Esophagus (tissue), 2 donors: ENCODE data around the gene TTC22. TPM values are rescaled to one million over a fixed set of nuclear protein-coding genes. Genes with fewer than 3 reads are reported as not detected.

Experiments used
- H3K27ac ChIP-seq, 2 donors: one replicate each; pipeline ENCODE4 v1.5.1; 2013; ENCODE audit warnings: low read depth in 2 of 2, mild to moderate bottlenecking in 2 of 2, inconsistent platforms in 1 of 2, low read length in 1 of 2, moderate library complexity in 1 of 2
- H3K27me3 ChIP-seq, 2 donors: one replicate each; pipeline ENCODE4 v1.6.1; 2013; ENCODE audit warnings: low read length in 2 of 2, control low read depth in 1 of 2, mild to moderate bottlenecking in 1 of 2; ENCODE audit not compliant: insufficient read depth in 2 of 2, control insufficient read depth in 1 of 2
- H3K36me3 ChIP-seq, 2 donors: one replicate each; pipeline ENCODE4 v1.6.1; 2013; ENCODE audit warnings: low read length in 1 of 2; ENCODE audit not compliant: control insufficient read depth in 2 of 2, insufficient read depth in 2 of 2
- H3K4me1 ChIP-seq, 2 donors: one replicate each; pipeline ENCODE4 v1.6.1; 2013; ENCODE audit warnings: low read length in 1 of 2; ENCODE audit not compliant: control insufficient read depth in 2 of 2, insufficient read depth in 2 of 2
- H3K4me3 ChIP-seq, 2 donors: one replicate each; pipeline ENCODE4 v1.5.1; 2013; ENCODE audit warnings: low read length in 2 of 2, mild to moderate bottlenecking in 2 of 2, low read depth in 1 of 2, moderate library complexity in 1 of 2
- H3K9me3 ChIP-seq, 2 donors: one replicate each; pipeline ENCODE4 v1.6.1; 2013; ENCODE audit warnings: mild to moderate bottlenecking in 2 of 2, low read depth in 1 of 2, low read length in 1 of 2, moderate library complexity in 1 of 2; ENCODE audit not compliant: control insufficient read depth in 2 of 2, insufficient read depth in 1 of 2
- WGBS, 2 donors: extraction: QIAGEN DNeasy Blood & Tissue Kit; methylation state at CpG; one replicate each; pipeline ENCODE4 v1.1.7; 2013; 5-methylcytosine and 5-hydroxymethylcytosine counted together
- polyA plus RNA-seq, 2 donors: library from polyadenylated mRNA; stranded (reverse); fragments of 200-250 nt; gene quantifications; one replicate each; pipeline ENCODE4 v1.2.3, GENCODE V29; 2013
- donor health status: healthy with polysubstance abuse.
- donor health status: Bipolar disorder and iron deficiency.

TTC22 gene
- polyA plus RNA-seq, 2 donors: 83.5 to 92.9 TPM

DNA sequence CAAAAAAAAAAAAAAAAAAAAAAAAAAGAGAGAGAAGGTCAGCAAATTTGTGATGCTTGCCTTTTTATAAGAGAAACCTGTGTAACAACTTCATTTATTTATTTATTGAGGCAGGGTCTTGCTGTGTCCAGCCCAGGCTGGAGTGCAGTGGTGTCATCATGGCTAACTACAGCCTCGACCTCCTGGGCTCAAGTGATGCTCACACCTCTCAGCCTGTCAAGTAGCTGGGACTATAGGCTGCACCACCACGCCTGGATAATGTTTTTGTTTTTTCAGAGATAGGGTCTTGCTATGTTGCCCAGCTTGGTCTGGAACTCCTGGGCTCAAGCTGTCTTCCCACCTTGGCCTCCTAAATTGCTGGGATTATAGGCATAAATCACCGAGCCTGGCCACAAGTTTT lies 43.4 kb upstream of the TTC22 start:
- Histone ChIP-seq H3K4me3 (no peak overlapping the region), H3K36me3 (peaks cover 4 to 7% of the 10 kb centered on the region in 2 donors), H3K4me1 (peaks cover 0 to 2% of the 10 kb centered on the region in 2 donors), H3K9me3 (no peaks in the 10 kb centered on the region), H3K27ac (no peak overlapping the region), H3K27me3 (no peaks in the 10 kb centered on the region)
- 87% methylated on average over 3 of the region's 3 CpGs for WGBS, 2 donors

DNA sequence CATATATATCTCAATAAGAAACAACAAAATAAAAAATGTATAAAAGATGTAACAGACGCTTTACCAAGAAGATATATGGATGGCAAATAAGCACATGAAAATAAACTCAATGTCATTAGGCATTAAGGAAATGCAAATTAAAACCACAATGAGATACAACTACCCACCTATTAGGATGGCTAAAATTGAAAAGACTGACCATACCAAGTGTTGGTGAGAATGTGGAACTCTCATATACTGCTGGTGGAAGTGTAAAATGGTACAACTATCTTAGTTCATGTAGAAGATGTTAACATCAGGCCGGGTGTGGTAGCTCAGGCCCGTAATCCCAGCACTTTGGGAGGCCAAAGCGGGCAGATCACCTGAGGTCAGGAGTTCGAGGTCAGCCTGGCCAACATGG lies 42.3 kb upstream of the TTC22 start:
- H3K9me3 ChIP-seq: no peaks in the 10 kb centered on the region
- H3K27ac ChIP-seq: no peak overlapping the region
- no peak overlapping the region for H3K4me3 ChIP-seq
- no peaks in the 10 kb centered on the region for H3K27me3 ChIP-seq
- peaks cover 0 to 2% of the 10 kb centered on the region in 2 donors for H3K4me1 ChIP-seq
- 83 to 88% methylated on average over 5 of the region's 5 CpGs for WGBS, 2 donors
- peaks cover 4% of the 10 kb centered on the region in 2 donors for H3K36me3 ChIP-seq

DNA sequence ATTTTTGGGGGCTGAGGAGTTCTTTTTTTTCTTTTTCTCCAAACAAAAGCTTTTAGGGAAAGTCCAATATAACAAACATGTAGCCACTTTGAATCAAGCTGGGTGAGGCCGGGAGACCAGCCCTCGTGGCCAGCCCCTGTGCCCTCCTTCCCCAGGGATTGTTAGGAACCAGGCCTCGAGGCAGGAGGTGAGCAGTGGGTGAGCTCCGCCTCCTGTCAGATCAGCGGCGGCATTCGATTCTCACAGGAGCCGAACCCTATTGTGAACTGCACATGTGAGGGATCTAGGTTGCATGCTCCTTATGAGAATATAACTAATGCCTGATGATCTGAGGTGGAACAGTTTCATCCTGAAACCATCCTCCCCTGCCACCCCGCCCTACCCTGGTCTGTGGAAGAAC lies 41.8 kb upstream of the TTC22 start:
- H3K9me3 ChIP-seq: no peaks in the 10 kb centered on the region
- H3K36me3 ChIP-seq: peaks cover 2 to 4% of the 10 kb centered on the region in 2 donors
- WGBS, 2 donors: 82 to 85% methylated on average over 9 of the region's 9 CpGs
- H3K27ac ChIP-seq: no peak overlapping the region
- H3K4me3 ChIP-seq: no peak overlapping the region
- no peaks in the 10 kb centered on the region for H3K4me1 ChIP-seq
- no peaks in the 10 kb centered on the region for H3K27me3 ChIP-seq

DNA sequence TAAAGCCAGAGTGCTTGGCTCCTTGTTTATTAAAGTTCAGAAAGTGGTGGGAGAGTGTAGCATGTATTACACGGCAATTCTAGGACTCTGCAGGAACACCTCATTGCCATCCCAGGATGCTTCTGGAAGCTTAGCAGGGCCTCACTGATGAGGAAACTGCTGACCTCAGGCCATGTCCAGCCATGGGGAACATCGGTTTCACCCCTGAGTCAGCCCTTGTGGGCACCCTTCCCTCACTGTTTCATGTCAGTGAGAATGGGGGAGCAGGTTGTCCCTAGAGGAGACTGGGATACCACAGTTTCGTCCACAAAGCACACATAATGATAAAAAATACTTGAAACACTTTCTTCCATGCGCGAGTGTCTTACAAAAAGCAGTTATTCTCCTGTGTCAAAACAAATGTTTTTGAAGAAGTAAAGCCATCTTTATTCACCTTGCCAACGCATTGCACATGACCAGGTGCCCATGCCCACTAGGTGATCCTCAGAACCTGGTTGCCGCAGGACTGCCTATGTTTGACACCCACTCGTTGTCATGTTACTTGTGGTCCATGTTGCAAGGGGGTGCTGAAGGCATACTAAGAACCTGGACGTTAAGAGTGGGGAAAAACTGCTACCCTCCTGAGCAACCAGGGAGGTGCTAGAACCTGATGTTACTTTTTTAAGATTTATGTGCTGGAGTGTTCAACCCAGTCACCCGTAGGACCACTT lies 41.2 kb upstream of the TTC22 start:
- H3K4me1 ChIP-seq: no peaks in the 10 kb centered on the region
- WGBS, 2 donors: 90 to 91% methylated on average over 10 of the region's 10 CpGs
- no peak overlapping the region for H3K4me3 ChIP-seq
- peaks cover 2 to 4% of the 10 kb centered on the region in 2 donors for H3K36me3 ChIP-seq
- no peak overlapping the region for H3K27ac ChIP-seq
- H3K9me3 ChIP-seq: no peaks in the 10 kb centered on the region
- no peaks in the 10 kb centered on the region for H3K27me3 ChIP-seq

DNA sequence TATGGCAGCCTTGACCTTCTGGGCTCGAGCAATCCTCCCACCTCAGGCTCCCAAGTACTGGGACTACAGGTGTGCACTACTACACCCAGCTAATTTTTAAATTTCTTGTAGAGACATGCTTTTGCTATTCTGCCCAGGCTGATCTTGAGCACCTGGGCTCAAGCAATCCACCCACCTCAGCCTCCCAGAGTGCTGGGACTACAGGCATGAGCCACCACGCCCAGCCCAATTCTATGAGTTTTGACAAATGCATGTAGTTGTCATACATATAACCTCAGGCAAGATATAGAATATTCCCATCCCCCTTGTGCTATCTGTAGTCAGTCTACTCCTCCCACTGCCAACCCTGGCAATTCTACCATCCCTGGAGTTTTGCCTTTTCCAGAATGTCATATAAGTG lies 38.7 kb upstream of the TTC22 start:
- H3K27me3 ChIP-seq: no peaks in the 10 kb centered on the region
- H3K9me3 ChIP-seq: no peaks in the 10 kb centered on the region
- H3K27ac ChIP-seq: no peak overlapping the region
- H3K4me3 ChIP-seq: no peak overlapping the region
- peaks cover 0 to 3% of the 10 kb centered on the region in 2 donors for H3K4me1 ChIP-seq
- peaks cover 0 to 2% of the 10 kb centered on the region in 2 donors for H3K36me3 ChIP-seq
- WGBS, 2 donors: 45 to 57% methylated on average over 2 of the region's 2 CpGs

DNA sequence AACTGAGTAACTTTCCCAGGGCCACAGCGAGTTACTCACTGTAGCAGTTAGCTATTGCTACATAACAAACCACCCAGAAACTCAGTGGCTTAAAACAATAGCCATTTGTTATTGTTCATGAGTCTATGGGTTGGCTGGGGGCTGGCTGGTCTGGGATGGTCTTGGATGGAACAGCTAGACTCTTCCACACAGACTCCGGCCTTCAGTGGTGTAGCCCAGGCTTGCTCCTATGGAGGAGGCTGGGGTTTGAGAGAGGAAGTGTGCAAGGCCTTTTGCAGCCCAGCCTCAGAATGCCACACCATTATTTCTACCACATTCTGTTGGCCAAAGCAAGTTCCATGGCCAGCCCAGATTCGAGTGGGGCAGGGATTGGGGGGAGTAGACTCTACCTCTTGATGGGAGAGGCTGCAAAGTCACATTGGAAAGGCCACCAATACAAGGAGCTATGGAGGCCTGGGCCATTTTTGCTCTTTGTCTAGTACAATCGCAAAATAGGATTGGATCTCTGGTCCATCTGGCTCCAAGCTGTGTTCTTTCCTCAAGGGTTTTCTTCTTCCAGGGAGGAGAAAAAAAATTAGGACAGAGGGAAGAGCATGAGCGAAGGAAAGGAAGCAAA lies 37.5 kb upstream of the TTC22 start:
- WGBS, 2 donors: 89 to 91% methylated on average over 5 of the region's 5 CpGs

DNA sequence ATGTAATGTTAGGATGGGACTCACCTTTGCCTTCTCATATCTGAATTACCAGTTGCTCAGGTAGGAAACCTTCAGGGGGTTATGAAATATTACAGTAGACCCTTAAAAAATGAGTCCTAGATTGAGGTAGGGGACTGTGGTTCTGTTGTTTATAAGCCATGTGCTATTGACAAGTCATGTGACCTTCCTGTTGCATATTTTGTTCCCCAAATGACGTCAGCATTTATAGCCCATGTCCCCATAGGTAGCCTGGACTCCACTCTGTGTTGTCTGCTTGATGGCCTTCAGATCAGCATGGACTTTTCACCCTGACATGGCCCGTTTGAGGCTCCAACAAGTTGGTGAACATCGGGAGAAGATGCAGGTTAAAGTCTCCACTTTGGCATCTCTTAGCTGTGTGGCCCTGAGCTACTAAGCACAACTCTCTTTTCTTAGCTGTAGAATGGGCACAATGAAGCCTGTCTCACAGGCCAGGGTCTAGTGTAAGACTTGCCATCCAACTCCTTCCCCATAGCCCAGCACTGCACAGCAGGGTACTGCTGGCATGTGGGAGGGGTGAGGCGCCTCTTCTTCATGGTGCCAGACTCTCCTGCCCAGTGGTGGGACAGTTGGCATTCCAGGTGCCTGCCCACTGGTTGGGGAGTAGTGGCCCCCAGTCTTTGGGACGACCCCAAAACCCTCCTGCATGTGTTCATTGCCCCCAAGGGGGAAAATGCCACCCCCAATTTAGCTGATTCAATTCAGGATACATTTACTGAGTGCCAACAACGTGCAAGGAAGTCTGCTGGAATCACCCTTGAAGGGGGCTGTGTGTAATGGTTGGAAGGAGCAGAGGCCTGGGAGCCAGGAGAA lies 36.1 kb upstream of the TTC22 start:
- H3K4me3 ChIP-seq: no peak overlapping the region
- H3K27me3 ChIP-seq: no peaks in the 10 kb centered on the region
- H3K9me3 ChIP-seq: no peaks in the 10 kb centered on the region
- peaks cover 0 to 3% of the 10 kb centered on the region in 2 donors for H3K4me1 ChIP-seq
- 72 to 78% methylated on average over 6 of the region's 6 CpGs for WGBS, 2 donors
- peaks cover 0 to 1% of the 10 kb centered on the region in 2 donors for H3K36me3 ChIP-seq
- no peak overlapping the region for H3K27ac ChIP-seq

More for the DNA sequence above, 37.5 kb upstream of the TTC22 start:
- H3K4me1 ChIP-seq: peaks cover 0 to 3% of the 10 kb centered on the region in 2 donors
- no peaks in the 10 kb centered on the region for H3K27me3 ChIP-seq
- H3K27ac ChIP-seq: no peak overlapping the region
- no peaks in the 10 kb centered on the region for H3K9me3 ChIP-seq
- no peak overlapping the region for H3K4me3 ChIP-seq
- peaks cover 0 to 2% of the 10 kb centered on the region in 2 donors for H3K36me3 ChIP-seq

DNA sequence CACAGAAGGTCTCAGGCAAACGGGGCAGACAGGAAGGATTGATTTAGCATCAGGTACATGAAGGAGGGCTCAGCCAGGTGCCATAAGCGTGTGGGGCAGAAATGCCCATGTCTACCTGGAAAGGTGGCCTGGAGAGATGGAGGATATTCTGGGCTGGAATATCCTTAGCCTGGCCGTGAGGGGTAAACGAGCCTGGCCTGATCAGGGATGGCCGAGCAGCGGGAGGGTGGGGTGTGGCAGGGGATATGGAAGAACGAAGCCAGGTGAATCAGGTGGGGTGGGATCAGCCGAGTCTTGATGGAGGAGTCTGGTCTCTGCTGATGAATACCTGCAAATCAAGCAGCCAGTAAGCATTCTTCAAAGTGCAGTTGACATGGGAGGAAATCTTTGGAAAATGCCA lies 35.5 kb upstream of the TTC22 start:
- WGBS, 2 donors: 86 to 88% methylated on average over 8 of the region's 8 CpGs
- no peaks in the 10 kb centered on the region for H3K36me3 ChIP-seq
- peaks cover 0 to 3% of the 10 kb centered on the region in 2 donors for H3K4me1 ChIP-seq
- H3K27me3 ChIP-seq: no peaks in the 10 kb centered on the region
- peaks cover 0 to 3% of the 10 kb centered on the region in 2 donors for H3K9me3 ChIP-seq
- no peak overlapping the region for H3K27ac ChIP-seq
- H3K4me3 ChIP-seq: no peak overlapping the region

DNA sequence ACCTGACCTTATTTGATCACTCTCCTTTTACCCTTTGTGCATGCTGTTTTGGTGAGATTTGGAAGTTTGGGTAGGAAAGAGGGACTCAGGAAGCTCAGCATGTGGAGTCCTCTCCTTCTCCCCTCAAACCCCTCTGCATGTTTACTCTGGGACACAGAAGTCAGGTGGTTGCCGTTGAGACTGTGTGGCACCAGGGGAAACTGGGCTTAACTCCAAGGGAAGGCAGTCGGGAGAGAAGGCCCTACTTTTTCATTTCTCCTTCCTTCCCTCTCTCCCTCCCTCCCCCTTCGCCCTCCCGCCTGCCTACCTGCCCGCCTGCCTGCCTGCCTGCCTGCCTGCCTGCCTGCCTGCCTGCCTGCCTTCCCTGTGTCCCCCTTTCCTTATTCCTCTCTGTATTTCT lies 34.8 kb upstream of the TTC22 start:
- H3K9me3 ChIP-seq: peaks cover 0 to 3% of the 10 kb centered on the region in 2 donors
- H3K4me3 ChIP-seq: no peak overlapping the region
- H3K27me3 ChIP-seq: no peaks in the 10 kb centered on the region
- H3K4me1 ChIP-seq: peaks cover 0 to 3% of the 10 kb centered on the region in 2 donors
- no peaks in the 10 kb centered on the region for H3K36me3 ChIP-seq
- 58 to 64% methylated on average over 5 of the region's 5 CpGs for WGBS, 2 donors
- no peak overlapping the region for H3K27ac ChIP-seq
